GM21526 (cell line): Measurements from ENCODE around the gene FBXO34.

Source experiments
- ATAC-seq: cut with Tn5 transposase; IDR thresholded peaks from one replicate; pipeline ENCODE4 v1.9.1; 2021; ENCODE audit warnings: moderate library complexity; ENCODE audit not compliant: unreplicated experiment, low FRiP score

The FBXO34 gene

DNA sequence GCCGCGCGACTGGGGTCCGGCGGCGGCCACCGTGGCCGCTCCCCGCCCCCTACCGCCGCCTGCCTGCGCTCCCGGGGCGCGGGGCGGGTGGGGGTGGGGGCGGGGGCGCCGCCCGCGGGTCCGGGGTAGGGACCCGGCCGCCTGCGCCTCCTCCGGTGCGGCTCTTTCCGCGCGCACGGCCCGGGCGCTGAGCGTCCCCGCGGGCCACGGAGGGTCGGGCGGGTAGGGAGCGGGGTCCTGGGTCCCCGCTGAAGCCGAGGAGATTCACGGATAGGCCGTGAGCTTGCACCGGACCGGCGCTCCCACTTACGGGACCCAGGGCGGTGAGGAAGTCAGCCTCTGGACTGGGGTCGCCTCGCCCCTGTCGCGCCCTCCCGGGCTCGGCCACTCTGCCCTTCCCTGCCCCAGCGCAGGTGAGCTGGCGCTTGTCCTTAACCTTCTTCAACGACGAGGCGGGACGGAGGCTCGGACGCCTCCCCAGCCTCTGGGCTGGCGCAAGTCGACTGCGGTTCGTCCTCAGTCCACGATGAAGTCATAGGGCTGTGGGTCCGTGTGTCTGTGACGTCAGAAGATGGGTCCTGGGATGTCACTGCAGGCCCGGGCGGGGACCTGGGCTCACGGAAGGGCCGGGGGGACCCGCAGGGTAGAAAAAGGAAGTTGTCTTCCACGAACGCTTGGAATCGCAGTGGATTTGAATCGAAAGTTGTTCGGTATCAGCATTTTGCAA, 514 bp downstream of the FBXO34 start:
- ATAC-seq = peak; percentile 36

GRCh38 chr14:55272387-55272786, 1.2 kb downstream of the FBXO34 start:
- ATAC-seq = no peak

- no peak for ATAC-seq
These were observed 1.7 kb downstream of the FBXO34 start for GRCh38 chr14:55272922-55273321.

GRCh38 chr14:55274146-55274545, 2.9 kb downstream of the FBXO34 start:
- ATAC-seq = no peak

GRCh38 chr14:55274751-55275150, 3.5 kb downstream of the FBXO34 start:
- no peak for ATAC-seq

- no peak for ATAC-seq
These were observed 5.5 kb downstream of the FBXO34 start for GRCh38 chr14:55276736-55277135.

DNA sequence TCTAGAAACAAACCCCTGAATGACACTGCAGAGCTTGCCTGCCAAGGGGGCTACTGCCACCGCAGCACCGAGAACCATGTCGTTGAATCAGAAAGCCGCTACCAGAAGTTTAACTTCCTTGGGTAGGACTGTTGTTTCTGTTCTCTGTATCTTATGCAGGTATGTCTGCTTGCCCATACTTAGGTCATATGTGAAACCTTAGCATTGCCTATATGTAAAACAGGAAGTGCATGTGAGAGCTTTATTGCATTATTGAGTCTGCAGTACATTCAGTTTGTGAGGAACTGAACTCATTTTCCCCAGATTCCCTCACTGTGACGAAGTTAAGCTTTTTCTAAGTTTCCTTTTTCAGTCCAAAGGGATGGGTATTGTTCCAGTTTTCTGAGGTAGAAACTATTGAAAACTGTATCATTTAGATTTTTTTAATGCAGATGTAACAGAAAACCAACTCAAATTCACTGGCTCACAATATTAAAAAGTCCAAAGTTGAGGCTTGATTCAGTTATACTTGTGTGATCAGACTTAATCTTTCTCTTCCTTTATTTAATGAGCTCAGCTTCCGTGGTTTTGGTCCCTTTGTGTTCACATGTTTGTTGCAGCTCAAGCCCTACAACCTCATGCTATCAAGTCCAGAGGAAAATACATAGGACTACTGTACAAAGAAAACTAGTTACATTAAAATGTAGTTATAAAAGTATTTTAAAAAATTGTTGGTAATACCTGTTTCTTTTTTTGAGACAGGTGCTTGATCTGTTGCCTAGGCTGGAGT, 6.9 kb downstream of the FBXO34 start:
- ATAC-seq = peak; percentile 91

DNA sequence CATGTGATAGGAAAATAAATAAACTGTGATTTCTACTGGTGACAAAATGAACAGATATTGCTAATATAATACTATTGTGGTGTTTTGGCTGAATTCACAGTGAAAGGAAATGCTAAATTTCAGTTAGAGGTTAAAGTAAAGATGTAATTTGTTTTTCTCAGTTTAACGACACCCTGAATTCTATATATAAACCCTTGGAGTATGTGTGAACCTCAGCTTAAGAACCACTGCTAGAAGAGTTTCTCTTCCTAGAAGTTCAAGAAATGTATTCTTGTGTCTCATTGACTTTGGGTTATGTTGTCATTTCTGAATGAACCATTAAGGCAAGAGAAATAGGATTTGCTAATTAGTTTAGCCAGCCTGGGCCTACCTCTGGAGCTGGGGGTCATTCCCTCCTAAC, 8.2 kb downstream of the FBXO34 start:
- no peak for ATAC-seq

- ATAC-seq = no peak
These were observed 10.2 kb downstream of the FBXO34 start for GRCh38 chr14:55281316-55281839.

DNA sequence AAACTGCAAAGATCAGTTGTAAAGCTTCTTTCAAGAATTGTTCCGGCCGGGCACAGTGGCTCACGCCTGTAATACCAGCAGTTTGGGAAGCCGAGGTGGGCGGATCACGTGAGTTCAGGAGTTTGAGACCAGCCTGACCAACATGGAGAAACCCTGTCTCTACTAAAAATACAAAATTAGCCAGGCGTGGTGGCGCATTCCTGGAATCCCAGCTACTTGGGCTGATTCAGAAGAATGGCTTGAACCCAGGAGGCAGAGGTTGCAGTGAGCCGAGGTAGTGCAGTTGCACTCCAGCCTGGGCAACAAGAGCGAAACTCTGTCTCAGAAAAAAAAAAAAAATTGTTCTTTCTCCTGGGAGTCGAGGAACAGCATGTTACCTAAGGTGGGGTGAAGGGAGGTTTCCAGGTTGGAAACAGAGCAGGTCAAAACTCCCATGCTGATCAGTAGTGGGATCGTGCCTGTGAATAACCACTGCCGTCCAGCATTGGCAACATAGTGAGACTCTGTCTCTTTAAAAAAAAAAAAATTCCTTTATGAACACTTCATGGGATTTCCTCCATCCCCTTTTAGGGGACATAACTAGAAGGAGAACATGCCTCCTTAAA, 13.9 kb downstream of the FBXO34 start:
- no peak for ATAC-seq

GRCh38 chr14:55288439-55288838, 17.2 kb downstream of the FBXO34 start:
- ATAC-seq = no peak

- ATAC-seq = no peak
These were observed 20.4 kb downstream of the FBXO34 start for GRCh38 chr14:55291480-55292081.

GRCh38 chr14:55294603-55295002, 23.4 kb downstream of the FBXO34 start:
- no peak for ATAC-seq

DNA sequence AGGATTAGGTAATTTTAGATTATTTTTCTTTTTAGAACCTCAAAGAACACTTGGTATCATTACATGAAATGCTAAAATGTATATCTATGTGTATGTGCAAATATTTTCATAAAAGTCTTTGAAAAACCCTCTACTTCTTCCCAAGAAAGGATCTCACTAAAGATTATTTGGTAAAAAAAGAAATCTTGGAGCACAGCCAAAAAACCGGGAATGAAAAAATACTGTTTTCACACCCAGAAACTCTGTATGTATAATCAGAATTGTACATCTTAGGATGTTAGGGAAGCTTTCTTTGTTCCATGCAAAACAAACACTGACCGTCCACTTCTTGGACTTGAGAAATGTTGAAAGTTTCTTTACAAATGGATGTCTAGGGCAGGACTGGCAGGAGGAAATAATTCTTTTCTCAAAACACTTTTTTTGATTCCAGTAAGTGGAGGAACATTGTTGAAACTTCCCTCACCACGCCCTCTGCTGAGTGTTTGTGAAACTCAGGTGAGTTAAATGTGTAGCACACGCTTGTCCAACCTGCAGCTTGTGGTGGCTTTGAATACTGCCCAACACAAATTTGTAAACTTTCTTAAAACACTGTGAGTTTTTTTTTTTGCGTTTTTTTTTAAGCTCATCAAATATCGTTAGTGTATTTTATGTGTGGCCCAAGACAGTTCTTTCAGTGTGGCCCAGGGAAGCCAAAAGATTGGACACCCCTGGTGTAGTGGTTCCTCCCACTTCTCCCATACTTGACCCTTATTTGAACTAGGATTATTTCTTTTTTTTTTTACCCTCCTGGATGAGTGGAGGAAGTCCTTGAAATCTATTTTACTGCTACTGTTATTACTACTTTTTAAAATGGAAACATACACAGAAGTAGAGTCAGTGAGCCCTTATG, 26.6 kb downstream of the FBXO34 start:
- ATAC-seq = peak; percentile 56

GRCh38 chr14:55298500-55298822, 27.2 kb downstream of the FBXO34 start:
- ATAC-seq = no peak

DNA sequence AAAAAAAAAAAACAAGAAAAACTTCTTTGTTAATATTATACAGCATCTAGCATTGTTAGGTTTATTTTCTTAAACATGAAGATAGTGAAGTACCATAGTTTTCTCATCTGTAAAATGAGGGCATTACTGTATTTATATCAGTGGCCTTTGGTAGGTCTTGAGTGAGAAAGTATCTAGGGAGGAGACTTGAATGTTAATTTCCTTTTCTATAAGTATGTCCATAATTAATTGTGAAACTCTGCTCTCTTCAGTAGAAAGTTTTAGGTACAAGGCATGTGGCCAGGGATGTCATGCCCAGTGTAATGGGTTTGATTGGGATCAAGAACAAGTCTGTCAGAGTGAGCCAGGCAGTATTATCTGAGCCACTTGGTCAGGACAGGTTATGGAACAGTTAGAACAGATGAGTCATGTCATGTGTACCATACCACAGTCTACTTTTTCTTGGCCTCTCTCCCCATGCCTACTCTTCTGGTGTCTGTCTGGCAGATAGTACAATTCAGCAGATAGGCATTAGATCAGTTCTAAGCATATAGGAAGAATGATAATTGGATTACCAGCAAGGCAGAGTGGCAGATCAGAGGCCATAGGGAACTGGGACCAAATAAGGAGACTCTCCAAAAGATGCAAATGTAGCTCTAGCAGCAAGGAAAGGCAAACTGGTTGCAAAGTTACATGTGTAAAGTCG, 30.4 kb downstream of the FBXO34 start:
- no peak for ATAC-seq

DNA sequence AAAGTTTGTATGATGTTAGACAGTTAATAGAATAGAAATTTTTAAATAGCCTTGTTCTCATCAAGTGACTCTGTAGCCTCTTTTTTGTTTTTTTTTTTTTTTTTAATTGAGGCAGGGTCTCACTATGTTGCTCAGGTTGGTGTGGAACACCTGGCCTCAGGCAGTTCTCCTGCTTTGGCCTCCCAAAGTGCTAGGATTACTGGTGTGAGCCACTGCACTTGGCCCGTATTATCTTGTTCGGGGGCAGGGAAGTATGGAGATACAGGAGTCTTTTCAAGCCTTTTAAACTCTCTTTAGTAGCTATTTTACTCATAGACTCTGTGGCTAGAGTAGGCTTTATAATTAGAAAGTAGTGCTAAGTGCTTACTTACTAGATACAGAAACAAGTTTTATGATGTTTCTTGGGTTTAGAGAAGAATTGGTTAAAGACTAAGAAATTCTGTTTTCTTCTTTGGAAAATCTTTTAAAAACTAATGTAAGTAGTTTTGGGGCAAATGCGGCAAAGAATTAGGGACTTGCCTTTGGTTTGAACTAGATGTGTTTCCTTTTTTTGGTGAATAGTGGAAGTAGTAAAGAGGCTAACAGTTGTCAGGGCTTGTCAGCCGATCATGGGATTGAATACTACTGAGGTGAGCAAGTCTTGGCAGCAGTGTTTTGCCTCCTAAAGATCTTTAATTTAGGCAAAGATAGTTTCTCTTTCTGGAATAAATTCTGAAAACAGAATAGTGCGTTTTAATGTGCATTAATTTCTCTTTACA, 31.3 kb downstream of the FBXO34 start:
- no peak for ATAC-seq

DNA sequence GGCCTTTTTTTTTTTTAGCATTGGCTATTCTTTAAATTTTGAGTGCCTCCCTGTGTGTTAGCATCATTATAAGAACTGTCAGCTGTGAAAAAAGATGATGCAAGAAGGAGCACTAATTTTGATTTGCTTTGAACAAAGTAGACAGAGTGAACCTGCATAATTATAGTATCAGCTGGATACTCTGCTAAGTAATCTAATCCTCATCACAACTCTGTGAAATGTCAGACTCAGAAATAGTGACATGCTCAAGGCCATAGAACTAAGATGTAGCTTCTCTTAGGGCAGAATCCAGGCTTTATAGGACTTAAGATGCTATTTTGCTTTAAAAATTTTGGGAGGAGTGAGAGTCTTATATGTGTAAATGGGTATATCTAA, 31.9 kb downstream of the FBXO34 start:
- no peak for ATAC-seq

- no peak for ATAC-seq
These were observed 32.5 kb downstream of the FBXO34 start for GRCh38 chr14:55303691-55304145.
